ENCODE data around the gene DYNC2H1. TPM values are rescaled to one million over a fixed set of nuclear protein-coding genes. Genes with fewer than 3 reads are reported as not detected.
"Not testable (repeated sequence)": the region's sequence is repeated elsewhere in the genome, so short reads cannot be mapped to it uniquely, and the experiment has no call there.

The DYNC2H1 gene
- polyA plus RNA-seq, 1 experiment: 6.1 TPM

DNA sequence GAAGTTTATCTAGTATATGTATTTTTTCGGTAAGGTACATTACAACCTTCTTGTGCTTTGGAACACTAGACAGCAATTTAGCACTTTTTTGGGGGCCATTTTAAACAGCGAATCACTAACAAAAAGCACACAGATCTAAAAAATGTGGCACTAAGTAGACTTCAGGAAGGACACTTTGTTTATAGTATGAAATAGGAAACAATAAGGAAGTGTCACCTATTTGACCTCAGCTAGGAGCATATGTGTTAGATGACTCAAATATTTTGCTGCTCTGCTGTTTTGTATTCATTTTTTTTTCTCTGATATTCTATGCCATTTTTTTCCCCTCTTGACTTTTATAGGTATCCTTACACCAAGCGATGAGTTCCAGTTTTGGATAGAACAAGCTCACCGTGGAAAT lies 5.6 kb downstream of the DYNC2H1 start:
- no peak for DNase-seq (ENCODE audit: low read depth)
- POLR2A ChIA-PET: no interaction called here
- no peaks in the 10 kb centered on the region for H3K27me3 ChIP-seq (ENCODE audit: control insufficient read depth, insufficient read depth, low read length)
- H3K4me3 ChIP-seq (ENCODE audit: low read depth, low read length): no peak overlapping the region
- TF ChIP-seq, protein P1, sequence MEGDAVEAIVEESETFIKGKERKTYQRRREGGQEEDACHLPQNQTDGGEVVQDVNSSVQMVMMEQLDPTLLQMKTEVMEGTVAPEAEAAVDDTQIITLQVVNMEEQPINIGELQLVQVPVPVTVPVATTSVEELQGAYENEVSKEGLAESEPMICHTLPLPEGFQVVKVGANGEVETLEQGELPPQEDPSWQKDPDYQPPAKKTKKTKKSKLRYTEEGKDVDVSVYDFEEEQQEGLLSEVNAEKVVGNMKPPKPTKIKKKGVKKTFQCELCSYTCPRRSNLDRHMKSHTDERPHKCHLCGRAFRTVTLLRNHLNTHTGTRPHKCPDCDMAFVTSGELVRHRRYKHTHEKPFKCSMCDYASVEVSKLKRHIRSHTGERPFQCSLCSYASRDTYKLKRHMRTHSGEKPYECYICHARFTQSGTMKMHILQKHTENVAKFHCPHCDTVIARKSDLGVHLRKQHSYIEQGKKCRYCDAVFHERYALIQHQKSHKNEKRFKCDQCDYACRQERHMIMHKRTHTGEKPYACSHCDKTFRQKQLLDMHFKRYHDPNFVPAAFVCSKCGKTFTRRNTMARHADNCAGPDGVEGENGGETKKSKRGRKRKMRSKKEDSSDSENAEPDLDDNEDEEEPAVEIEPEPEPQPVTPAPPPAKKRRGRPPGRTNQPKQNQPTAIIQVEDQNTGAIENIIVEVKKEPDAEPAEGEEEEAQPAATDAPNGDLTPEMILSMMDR (IDR thresholded peaks at IDR 0.05; ENCODE audit: insufficient read depth, low read depth, low read length): no peak
- no peaks in the 10 kb centered on the region for H3K36me3 ChIP-seq (ENCODE audit: control insufficient read depth, insufficient read depth, low read length)
- CTCF ChIA-PET: no interaction called here

DNA sequence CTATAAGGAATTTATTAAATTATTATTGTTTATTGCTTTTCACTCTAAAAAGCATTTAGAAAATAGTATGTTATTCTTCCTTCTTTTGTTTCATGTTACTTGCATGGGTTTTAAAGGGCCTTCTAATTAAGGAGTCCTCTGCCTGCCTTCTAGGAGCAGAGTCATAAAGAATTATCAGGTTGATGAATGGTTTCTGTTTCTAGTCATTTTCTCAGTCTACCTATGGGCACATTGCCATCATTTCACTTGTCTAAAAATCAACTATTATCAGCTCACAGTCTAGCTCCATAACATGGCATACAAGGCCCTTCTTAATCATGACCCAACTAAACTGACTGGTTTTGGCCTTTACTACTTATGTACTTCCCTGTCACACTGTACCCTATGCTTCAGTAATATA lies 16.2 kb downstream of the DYNC2H1 start:
- ChIA-PET CTCF (no interaction called here), POLR2A (no interaction called here)
- H3K27me3 ChIP-seq (ENCODE audit: control insufficient read depth, insufficient read depth, low read length): no peaks in the 10 kb centered on the region
- no peak overlapping the region for H3K4me3 ChIP-seq (ENCODE audit: low read depth, low read length)
- DNase-seq (ENCODE audit: low read depth): no peak
- TF ChIP-seq, protein P1 (IDR thresholded peaks at IDR 0.05; ENCODE audit: insufficient read depth, low read depth, low read length): no peak
- 0 out of 2 replicates have a peak, but pooled peaks cover 2% of the 10 kb centered on the region for H3K36me3 ChIP-seq (ENCODE audit: control insufficient read depth, insufficient read depth, low read length)

DNA sequence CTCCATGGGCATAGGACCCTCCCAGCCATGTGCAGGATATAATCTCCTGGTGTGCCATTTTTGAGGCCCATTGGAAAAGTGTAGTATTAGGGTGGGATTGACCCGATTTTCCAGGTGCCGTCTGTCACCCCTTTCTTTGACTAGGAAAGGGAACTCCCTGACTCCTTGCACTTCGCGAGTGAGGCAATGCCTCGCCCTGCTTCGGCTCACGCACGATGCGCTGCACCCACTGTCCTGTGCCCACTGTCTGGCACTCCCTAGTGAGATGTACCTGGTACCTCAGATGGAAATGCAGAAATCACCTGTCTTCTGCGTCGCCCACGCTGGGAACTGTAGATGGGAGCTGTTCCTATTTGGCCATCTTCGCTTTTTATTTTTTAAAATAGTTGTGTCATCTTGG lies 32.8 kb downstream of the DYNC2H1 start:
- DNase-seq (ENCODE audit: low read depth); H3K27me3 ChIP-seq (ENCODE audit: control insufficient read depth, insufficient read depth, low read length); H3K36me3 ChIP-seq (ENCODE audit: control insufficient read depth, insufficient read depth, low read length); CTCF ChIA-PET; H3K4me3 ChIP-seq (ENCODE audit: low read depth, low read length); POLR2A ChIA-PET: not testable (repeated sequence)

DNA sequence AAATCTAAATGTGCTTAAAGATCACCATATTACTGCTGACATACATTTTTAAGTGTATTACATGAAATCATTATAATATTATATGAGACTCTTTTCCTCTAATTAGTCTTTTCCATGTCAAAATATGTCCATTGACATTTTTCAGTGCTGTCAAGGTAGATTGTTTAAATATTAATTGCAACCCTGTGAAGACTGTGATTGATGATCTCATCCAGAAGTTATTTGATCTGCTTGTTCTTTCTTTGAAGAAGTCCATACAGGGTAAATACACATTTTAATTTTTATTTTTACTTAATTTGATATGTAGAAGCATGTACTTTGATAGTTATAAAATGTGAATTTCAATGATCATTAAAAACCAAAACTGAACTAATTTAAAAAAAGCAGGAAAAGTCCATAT lies 38.4 kb downstream of the DYNC2H1 start:
- CTCF ChIA-PET: no interaction called here
- H3K36me3 ChIP-seq (ENCODE audit: control insufficient read depth, insufficient read depth, low read length): 0 out of 2 replicates have a peak, but pooled peaks cover 2% of the 10 kb centered on the region

GRCh38 chr11:103157542-103157941 lies 48.3 kb downstream of the DYNC2H1 start:
- TF ChIP-seq, protein P1 (IDR thresholded peaks at IDR 0.05; ENCODE audit: insufficient read depth, low read depth, low read length): no peak
- Histone ChIP-seq H3K4me3 (ENCODE audit: low read depth, low read length) (no peak overlapping the region), H3K27me3 (ENCODE audit: control insufficient read depth, insufficient read depth, low read length) (no peaks in the 10 kb centered on the region), H3K36me3 (ENCODE audit: control insufficient read depth, insufficient read depth, low read length) (no peaks in the 10 kb centered on the region)
- POLR2A ChIA-PET: no interaction called here
- DNase-seq (ENCODE audit: low read depth): no peak
- CTCF ChIA-PET: interaction anchor here (0.9 kb wide), 1 partner anchor 50 kb away, joined by 3 read pairs; no protein-coding TSS in a partner anchor

More for the DNA sequence above, 38.4 kb downstream of the DYNC2H1 start:
- TF ChIP-seq, protein P1 (IDR thresholded peaks at IDR 0.05; ENCODE audit: insufficient read depth, low read depth, low read length): no peak
- DNase-seq (ENCODE audit: low read depth): no peak
- no peak overlapping the region for H3K4me3 ChIP-seq (ENCODE audit: low read depth, low read length)
- H3K27me3 ChIP-seq (ENCODE audit: control insufficient read depth, insufficient read depth, low read length): no peaks in the 10 kb centered on the region
- POLR2A ChIA-PET: no interaction called here

DNA sequence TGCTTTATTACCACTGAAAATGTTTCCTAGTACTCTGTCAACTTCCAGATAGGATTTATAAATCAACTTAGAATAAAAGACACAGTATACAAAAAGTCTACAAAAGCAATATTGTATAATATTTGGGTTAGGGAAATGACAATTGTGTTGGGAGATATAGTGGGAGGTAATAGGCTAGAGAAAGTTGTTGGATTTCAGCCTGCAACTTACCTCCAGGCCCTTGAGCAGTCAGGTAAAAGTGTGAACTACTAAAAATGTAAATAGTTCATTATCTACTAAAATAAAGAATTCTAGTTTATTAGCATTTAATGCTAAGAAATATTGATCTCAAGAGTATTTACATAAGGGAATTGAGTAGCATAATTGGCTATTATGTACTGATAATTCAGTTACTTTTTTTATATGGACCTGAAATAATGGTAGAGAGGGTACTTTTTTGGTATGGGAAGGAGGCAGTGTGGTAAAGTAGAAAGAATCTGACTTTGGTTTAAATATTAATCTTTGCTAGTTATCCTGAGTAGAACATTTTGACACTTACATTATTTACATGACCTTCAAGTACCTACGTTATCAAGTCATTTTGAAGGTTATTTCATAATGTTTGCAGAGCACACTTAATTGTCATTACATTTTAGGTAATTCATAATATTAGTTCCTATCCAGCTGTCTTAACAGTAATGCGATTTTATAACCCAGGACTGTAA lies 55.0 kb downstream of the DYNC2H1 start:
- ChIA-PET CTCF (no interaction called here), POLR2A (no interaction called here)
- DNase-seq (ENCODE audit: low read depth): no peak
- TF ChIP-seq, protein P1 (IDR thresholded peaks at IDR 0.05; ENCODE audit: insufficient read depth, low read depth, low read length): no peak
- Histone ChIP-seq H3K36me3 (ENCODE audit: control insufficient read depth, insufficient read depth, low read length) (peaks cover 2% of the 10 kb centered on the region), H3K27me3 (ENCODE audit: control insufficient read depth, insufficient read depth, low read length) (no peaks in the 10 kb centered on the region), H3K4me3 (ENCODE audit: low read depth, low read length) (no peak overlapping the region)

Data from BJ (cell line).